ENCODE data around the gene FXYD5.

The FXYD5 gene

DNA sequence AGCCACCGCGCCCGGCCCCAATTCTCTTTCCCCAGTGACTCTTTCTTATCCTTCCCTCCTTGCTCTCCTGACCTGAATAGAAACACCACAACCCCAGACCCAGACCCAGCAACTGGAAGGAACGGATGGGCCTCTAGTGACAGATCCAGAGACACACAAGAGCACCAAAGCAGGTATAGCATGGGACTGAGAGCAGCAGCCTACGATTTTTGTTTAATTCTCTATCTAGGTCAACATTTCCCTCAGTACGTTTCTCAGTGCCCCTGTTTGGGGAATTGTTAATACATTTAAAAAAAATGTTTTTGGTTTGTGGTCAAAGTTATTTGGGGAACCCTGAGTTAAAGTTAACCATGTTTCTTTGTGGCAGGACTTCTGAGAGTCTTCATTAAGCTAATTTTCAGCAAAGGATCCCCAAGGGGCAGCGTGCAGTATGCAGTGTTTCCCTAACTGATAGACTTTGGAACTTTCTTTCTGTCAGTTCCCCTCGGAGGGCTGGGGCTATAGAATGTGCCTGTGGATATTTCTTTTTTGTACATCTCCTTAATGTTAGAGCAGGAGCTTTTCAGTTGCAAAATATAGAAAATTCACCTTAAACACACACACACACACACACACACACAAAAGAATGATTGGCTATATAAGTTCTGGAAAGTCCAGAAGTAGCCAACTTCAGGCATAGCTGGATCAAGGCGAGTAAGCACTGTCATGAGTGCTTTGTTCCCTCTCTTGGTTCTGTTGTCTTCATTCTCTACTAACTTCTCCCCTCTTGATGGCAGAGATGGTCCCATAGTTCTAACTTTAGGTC lies 6.3 kb downstream of the FXYD5 start:
- DNase-seq, result no peak

DNA sequence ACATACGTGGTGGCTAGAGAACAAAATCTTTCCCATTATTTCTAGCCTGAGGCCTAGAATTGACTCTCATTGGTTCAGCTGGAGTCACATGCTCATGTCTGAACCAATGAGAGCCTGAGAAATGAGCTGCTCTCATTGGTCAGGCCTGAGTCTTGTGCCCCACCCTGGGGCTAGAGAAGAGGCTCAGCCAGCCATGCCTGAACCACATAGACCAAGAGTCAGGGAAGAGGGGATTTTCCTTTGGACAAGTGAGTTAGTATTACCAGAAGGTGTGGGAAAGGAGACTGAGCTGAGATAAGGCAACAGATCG lies 6.9 kb downstream of the FXYD5 start:
- no peak for DNase-seq

DNA sequence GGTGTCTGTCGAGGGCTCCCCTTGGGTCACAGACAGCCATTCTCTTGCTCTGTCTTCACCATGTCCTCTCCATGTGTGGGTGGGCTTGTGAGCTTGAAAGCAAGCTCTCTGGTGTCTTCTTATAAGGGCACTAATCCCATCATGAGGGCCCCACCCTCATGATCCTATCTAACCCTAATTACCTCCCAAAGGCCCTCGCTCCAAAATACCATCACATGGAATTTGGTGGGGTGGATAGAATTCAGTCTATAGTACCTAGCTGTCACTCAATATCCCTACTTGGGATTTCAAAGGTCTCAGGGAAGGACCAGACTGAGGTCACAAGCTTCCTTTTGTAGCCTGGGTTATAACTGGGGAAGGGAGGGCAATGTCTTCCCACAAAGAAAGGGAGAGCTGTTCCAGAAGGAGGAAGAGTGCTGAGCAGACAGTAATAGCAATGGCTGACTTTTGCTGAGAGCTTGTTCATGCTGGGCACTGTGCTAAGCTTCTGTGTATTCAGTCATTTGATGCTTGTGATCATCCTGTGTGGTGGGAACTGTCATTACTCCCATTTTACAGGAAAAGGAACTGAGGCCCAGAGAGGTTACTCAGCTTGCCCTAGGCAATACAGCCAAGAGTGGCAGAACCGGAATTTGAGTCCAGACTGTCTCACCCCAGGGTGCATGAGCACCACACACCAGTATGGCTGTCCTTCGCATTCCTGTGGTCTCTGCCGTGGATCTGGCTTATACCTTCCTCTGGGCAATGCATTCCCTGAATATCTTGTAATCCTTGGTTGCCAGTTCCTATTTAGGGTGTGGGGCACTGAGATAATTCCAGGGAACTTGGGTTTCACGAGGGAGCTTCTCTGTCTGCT lies 8.2 kb downstream of the FXYD5 start:
- no peak for DNase-seq

DNA sequence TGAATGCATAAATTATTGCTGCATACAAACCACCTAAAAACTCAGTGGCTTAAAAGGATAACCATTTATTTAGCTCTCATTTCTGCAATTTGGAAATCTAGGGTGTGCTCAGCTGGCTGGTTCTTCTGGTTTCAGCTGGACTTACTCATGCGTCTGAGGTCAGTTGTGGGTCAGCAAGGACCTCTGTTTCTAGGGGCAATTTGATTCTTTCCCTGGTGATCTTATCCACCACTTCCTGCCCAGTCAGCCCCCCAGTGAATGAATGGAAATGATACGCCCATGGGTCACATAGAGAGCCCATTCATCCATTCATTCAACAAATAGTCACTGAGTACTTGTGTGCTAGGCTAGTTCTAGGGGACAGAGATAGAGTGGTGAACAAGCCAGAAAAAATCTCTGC lies 9.9 kb downstream of the FXYD5 start:
- DNase-seq, result no peak

DNA sequence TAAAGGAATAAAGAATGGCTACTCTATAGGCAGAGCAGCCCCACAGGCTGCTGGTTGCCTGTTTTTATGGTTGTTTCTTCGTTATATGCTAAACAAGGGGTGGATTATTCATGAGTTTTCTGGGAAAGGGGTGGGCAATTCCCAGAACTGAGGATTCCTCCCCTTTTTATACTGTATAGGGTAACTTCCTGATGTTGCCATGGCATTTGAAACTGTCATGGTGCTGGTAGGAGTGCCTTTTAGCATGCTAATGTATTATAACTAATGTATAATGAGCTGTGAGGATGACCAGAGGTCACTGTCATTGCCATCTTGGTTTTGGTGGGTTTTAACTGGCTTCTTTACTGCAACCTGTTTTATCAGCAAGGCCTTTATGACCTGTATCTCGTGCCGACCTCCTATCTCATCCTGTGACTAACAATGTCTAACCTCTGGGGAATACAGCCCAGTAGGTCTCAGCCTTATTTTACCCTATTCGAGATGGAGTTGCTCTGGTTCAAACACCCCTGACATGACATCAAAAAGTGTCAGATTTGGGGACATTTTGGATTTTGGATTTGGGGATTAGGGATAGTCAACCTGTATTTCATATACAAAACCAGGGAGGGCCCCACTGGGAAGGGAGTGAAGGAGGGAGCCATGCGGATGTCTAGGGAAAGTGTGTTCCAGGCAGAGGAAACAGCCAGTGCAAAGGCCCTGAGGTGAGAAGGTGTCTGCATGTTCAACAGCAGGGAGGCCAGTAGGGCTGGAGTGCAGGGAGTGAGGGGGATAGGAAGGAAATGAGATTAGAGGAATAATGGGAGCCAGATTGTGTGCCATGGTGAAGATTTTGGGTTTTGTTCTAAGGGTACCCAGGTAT lies 10.9 kb downstream of the FXYD5 start:
- no peak for DNase-seq

DNA sequence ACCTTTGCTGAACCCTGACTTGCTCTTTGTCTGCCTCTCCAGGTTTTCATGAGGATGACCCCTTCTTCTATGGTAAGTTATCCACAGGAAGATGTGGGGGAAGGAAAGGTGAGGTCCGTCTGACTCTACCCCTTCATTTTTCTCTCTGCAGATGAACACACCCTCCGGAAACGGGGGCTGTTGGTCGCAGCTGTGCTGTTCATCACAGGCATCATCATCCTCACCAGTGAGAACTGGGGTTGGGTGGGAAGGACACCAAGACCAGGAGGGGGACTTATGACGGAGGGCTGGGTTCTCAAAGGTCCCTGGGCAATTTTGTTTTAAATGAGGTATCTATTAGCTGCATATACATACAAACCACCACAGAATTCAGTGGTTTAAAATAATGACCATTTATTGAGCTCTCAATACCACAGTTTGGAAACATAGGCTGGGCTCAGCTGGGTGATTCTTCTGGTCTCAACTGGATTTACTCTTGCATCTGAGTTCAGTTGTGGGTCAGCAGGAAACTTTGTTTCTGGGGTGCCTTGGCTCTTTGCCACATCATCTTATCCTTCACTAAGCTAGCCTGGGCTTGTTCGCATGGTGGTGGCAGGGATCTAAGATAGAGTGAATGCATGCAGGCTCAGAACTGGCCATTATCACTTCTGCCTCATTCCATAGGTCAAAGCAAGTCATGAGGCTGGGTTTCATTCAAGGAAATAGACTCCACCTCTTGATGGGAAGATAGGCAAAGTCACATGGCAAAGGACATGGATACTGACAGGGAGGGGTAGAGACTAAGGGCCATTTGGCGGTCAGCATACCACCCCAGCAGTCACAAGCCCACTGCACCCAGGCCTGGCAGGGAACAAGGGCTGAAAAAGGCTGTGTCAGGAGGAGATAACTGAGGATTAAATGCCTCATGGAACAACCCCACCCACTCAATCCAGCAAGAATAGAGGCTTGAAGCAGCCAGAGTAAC lies 11.8 kb downstream of the FXYD5 start:
- no peak for DNase-seq

DNA sequence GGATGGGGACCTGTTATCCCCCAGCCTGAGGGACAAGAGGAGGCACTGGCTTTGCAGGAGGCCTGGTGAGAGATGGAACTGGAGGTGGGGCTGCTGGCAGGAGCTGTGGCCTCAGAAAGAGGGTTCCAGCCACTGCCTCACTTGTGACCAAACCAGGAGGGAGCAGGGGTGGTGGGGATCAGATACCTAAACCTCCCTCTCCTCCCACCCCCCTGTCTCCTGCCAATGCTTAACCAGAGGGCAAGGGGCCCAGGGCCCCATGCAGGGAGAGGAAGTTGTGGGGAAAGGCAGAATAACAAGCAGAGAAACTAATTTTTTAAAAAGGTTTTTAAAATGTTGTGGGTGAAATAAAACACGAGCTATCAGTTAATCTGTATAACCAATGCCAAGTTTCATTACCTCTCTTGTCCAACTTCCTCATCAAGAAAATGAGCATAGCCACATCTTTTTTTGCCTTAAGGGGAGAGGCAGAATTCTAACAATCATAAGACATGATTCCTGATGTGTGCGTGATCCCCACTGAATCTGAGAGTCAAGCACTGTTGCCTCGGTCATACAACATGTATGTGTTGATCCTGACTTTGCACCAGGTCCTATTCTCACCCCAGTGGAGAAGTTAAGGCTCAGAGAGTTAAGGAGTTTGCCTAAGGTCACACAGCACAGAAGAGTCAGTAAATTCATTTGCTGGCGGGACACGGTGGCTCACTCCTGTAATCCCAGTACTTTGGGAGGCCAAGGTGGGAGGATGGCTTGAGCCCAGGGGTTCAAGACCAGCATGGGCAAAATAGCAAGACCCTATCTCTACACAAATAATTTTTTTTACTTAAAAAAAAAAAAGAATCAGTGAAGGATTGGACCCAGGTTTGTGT lies 12.9 kb downstream of the FXYD5 start:
- DNase-seq, result no peak

DNA sequence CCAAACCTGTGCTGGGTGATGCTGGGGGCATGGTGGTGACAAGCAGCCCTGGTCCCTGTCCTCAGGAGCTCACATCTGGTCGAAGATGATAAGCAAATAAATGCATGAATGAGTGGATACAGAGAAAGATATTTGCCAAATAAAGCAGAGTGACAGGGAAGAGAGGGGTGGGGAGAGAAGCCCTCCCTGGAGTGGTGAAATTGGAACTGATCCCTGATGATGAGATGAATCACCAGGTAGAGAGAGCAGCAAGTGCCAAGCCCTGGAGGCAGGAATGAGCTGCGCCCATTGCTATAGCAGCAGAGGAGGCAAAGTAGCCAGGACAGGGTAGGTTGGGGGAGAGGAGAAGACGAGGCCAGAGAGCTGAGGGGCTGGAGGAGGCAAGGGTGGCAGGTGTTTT lies 13.7 kb downstream of the FXYD5 start:
- no peak for DNase-seq

DNA sequence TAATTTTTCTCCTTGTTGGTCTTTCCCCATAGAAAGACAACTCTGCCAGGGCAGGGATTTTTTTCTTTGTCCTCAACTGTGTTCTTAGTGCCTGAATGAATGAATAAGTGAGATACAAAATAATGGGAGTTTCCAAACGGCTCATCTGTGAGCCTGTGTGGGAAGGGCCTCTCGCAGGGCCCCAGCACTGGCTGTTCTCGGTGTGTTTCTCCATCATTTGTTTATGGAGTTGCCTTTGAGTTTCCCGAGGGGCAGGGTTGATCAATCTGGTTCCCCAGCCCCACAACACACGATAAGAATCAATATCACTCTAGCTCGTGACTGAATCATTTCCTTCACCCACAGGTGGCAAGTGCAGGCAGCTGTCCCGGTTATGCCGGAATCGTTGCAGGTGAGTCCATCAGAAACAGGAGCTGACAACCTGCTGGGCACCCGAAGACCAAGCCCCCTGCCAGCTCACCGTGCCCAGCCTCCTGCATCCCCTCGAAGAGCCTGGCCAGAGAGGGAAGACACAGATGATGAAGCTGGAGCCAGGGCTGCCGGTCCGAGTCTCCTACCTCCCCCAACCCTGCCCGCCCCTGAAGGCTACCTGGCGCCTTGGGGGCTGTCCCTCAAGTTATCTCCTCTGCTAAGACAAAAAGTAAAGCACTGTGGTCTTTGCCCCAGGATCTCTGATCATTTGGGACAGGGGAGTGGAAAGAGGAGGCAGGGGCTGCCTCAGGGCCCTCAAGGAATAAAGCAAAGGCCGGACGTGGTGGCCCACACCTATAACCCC lies 14.9 kb downstream of the FXYD5 start:
- DNase-seq, result no peak

DNA sequence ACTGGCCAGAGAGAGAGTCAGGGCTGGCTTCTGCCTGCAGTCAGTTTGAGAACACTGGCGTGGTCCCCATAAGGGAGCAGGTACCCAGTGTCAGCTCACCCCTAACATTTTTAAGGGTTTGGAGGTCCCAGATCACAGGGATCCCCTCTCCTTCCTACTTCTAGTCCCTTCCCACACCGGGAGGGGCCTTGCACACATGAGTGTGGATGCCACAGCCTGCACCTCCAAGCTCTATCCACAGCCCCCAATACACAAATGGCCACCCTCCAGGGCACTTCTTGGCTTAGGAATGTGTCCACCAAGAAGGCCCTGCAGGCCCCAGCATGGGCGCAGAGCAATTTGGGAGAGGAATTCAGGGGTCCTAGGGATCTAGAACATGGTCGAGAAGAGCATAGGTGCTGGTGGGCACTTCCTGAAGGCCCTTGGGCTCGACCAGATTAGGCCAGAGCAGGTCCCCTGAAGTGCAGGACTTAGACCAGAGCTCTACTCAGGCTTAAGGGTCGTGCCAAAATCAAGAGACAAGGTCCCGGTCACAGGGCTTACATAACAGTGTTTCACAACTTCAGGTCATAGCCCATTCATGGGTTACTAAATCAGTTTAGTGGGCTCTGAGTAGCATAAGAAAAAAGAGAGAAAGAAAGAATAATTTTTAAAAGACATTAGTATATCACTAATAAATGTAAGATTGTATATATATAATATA lies 16.0 kb downstream of the FXYD5 start:
- no peak for DNase-seq

DNA sequence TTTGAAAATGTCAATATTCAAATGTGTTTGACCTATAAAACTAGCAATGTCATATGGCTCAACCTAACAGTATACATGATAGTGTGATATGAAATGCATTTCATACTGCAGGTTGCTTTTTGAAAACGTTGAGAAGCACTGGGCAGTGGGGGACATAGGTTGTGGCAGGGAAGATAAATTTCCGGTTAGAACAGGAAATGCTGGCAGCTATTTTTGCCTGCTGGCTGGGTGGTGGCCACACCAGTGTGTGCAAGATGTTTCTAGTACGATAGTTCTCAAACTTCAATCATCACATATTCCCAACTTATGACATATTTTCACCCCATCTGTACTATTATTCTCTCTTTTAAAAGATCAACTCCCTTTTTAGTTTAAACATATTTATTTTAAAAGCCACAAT lies 17.2 kb downstream of the FXYD5 start:
- no peak for DNase-seq

DNA sequence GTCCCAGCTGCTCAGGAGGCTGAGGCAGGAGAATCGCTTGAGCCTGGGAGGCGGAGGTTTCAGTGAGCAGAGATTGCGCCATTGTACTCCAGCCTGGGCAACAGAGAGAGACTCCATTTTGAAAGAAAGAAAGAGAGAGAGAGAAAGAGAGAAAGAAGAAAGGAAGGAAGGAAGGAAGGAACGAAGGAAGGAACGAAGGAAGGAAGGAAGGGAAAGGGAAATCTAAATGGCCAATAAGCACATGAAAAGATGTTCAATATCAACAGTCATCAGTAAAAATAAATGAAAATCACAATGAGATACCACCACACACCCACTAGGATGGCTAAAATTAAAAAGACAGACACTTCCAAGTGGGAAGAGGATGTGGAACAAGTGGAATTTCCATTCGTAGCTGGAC lies 19.7 kb downstream of the FXYD5 start:
- DNase-seq, result no peak

DNA sequence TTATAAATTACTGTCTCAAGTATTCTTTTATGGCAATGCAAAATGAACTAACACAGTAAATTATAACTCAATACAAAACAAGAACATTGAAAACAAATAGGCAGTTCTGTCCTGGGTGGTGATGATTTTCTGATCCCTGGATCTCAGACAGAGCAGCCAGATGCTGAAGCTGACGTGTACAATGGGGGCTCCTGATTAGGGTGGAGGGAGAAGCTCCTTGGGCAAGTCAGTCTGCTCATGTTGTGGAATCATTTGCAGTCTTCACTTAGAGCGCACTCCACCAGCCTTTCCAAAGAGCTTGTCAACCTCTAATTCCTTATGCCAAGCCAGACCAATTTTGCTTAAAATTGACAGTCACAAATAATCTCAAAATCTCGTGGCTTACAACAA lies 21.6 kb downstream of the FXYD5 start:
- DNase-seq, result no peak

DNA sequence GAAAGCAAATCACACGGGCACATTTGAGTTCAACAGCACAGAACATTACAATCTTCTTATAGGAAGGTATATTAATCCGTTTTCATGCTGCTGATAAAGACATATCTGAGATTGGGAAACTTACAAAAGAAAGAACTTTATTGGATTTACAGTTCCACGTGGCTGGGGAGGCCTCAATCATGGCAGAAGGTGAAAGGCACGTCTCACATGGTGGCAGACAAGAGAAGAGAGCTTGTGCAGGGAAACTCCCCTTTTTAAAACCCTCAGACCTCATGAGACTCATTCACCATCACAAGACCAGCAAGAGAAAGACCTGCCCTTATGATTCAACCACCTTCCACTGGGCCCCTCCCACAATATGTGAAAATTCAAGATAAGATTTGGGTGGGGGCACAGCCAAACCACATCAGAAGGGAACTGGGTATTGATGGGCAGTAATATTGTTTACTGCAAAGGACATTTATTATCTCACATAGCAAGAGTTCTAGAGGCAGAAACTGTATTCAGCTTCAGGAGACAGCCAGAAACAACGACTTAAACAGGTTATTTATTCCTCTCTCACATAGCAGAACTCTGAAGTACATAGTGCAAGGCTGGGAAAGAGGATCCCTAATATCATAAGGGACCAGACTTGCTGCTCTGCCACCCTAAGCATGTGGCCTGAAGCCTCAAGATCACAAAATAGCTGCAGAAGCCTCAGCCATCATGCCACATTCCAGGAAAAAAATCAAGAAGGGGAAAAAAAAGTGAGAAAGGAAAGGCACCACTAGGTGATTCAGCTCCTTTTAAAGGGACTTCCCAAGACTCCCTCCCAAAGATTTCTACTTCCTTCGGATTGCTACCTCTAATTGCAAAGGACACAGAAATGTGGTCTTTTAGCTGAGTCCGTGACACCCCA lies 23.1 kb downstream of the FXYD5 start:
- no peak for DNase-seq

DNA sequence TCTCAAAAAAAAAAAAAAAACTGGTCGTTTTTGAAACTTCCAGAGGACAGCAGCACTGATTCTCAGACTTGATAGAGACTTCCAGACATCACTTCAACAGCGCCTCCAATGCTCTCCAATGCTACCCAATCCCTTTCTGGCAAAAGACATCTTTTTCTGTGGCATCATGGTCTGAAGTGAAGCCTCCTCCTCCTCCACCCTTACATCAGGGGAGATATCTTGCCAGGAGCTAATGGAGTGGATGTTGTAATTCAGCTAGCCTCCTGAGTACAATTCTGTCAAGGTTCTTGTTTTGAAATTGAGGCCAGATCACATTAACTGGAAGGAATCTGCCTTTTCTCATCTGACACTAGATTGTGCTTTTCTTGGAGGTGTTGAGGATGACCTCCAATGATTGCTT lies 24.2 kb downstream of the FXYD5 start:
- DNase-seq, result no peak

DNA sequence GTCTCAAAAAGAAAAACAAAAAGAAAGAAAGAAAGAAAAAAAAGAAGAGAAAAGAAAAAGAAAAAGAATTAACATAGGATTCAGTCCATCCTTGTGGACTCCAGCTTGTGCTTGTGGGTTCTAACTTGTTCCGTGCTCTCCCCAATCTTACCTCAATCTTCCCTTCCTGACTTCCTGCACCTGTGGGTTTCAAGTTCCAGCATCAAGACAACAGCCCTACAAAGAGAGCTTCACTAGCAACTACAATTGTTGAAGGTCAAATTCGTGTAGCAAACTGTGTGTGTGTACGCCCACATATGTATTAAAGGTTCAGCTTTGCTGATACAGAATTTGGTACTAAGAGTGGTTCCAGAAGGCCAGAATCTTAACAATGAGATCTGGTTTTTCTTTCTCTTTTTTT lies 25.3 kb downstream of the FXYD5 start:
- DNase-seq, result no peak

DNA sequence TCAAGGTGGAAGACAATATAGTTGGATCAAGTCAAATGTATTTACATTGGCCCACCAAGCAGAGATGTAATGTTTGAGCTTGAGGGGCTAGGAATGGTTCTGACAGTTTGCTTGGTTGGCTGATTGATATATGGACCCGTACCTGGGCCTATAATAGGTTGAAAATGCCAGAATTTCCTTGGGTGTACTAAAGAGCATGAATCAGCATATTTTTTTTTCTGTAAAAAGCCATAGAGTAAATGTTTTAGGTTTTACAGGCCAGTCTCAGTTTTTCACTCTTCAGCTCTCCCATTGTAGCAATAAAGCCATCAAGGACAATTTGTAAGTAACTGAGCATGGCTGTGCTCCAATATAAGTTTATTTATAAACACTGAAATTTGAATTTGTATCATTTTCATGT lies 26.9 kb downstream of the FXYD5 start:
- DNase-seq, result no peak

DNA sequence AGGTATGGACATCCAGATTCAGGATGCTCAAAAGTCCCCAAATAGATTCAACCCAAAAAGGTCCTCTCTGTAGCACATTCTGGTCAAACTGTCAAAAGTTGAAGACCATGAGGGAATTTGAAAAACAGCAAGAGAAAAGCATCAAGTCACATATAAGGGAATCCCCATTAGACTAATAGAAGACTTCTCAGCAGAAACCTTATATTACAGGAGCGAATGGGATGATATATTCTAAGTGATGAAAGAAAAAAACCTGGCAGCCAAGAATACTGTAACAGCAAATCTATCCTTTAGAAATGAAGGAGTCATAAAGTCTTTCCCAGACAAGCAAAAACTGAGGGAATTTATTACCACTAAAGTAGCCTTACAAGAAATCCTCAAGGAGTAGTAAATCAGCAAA lies 29.7 kb downstream of the FXYD5 start:
- DNase-seq, result no peak

DNA sequence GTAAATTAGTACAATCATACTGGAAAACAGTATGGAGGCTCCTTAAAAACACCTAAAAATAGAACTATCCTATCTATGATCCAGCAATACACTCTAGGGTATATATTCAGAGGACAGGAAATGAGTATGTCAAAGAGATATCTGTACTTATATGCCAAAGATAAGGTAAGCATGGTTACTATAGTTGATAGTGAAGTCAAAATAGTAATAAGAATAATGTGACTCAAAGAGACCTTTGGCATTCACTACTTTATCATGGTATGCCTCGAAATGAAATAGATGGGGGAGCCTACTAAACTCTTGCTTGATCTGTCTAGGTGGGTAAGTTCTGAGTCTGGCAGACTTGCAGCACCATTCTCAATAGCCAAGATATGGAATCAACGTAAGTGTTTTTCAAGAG lies 30.3 kb downstream of the FXYD5 start:
- DNase-seq, result no peak

Measured in T-helper 9 cell (primary cell).